IPS-20b (cell line): ENCODE data around the gene CYP2J2.
"Not testable (repeated sequence)": the region's sequence is repeated elsewhere in the genome, so short reads cannot be mapped to it uniquely, and the experiment has no call there.

ENCODE experiments used
- H3K27ac ChIP-seq: one replicate; pipeline ENCODE4 v1.5.1; 2013; ENCODE audit warnings: low read length
- H3K27me3 ChIP-seq: 2 replicates; pipeline ENCODE4 v1.6.1; 2013; ENCODE audit warnings: mild to moderate bottlenecking, low read length, inconsistent platforms; ENCODE audit not compliant: insufficient read depth
- H3K36me3 ChIP-seq: 2 replicates; pipeline ENCODE4 v1.6.1; 2013; ENCODE audit warnings: low read depth, mild to moderate bottlenecking, inconsistent platforms, low read length, moderate library complexity; ENCODE audit not compliant: insufficient read depth
- H3K4me1 ChIP-seq: 2 replicates; pipeline ENCODE4 v1.6.1; 2013; ENCODE audit warnings: mild to moderate bottlenecking, control low read depth, inconsistent platforms, low read length, moderate library complexity; ENCODE audit not compliant: insufficient read depth
- H3K4me3 ChIP-seq: 2 replicates; pipeline ENCODE4 v1.5.1; 2013; ENCODE audit warnings: mild to moderate bottlenecking, low read length, inconsistent platforms
- H3K9ac ChIP-seq: 2 replicates; pipeline ENCODE4 v1.6.1; 2013; ENCODE audit warnings: low read depth, mild to moderate bottlenecking, inconsistent platforms, low read length, moderate library complexity
- H3K9me3 ChIP-seq: 2 replicates; pipeline ENCODE4 v1.6.1; 2013; ENCODE audit warnings: mild to moderate bottlenecking, low read depth, low read length, inconsistent platforms; ENCODE audit not compliant: insufficient read depth

CYP2J2 gene

GRCh38 chr1:59917026-59917784 lies 9.4 kb downstream of the CYP2J2 start:
- H3K9me3 ChIP-seq: no peaks in the 10 kb centered on the region
- H3K27me3 ChIP-seq: no peaks in the 10 kb centered on the region
- H3K27ac ChIP-seq: no peak overlapping the region
- no peak overlapping the region for H3K4me3 ChIP-seq
- H3K36me3 ChIP-seq: no peaks in the 10 kb centered on the region
- H3K9ac ChIP-seq: no peak overlapping the region
- no peaks in the 10 kb centered on the region for H3K4me1 ChIP-seq

GRCh38 chr1:59915516-59915915 lies 11.1 kb downstream of the CYP2J2 start:
- no peaks in the 10 kb centered on the region for H3K27me3 ChIP-seq
- H3K27ac ChIP-seq: no peak overlapping the region
- H3K9ac ChIP-seq: no peak overlapping the region
- H3K9me3 ChIP-seq: no peaks in the 10 kb centered on the region
- H3K4me1 ChIP-seq: no peaks in the 10 kb centered on the region
- no peaks in the 10 kb centered on the region for H3K36me3 ChIP-seq
- no peak overlapping the region for H3K4me3 ChIP-seq

- not testable (repeated sequence) for H3K27ac ChIP-seq, H3K36me3 ChIP-seq, H3K27me3 ChIP-seq, H3K4me1 ChIP-seq, H3K9me3 ChIP-seq, H3K9ac ChIP-seq, H3K4me3 ChIP-seq
Measured at GRCh38 chr1:59914791-59915286, 11.7 kb downstream of the CYP2J2 start.

- no peak overlapping the region for H3K4me3 ChIP-seq
- no peaks in the 10 kb centered on the region for H3K9me3 ChIP-seq
- H3K36me3 ChIP-seq: no peaks in the 10 kb centered on the region
- H3K27me3 ChIP-seq: no peaks in the 10 kb centered on the region
- no peaks in the 10 kb centered on the region for H3K4me1 ChIP-seq
- H3K9ac ChIP-seq: no peak overlapping the region
- no peak overlapping the region for H3K27ac ChIP-seq
Measured at GRCh38 chr1:59908682-59909081, 17.9 kb downstream of the CYP2J2 start.

GRCh38 chr1:59908084-59908483 lies 18.5 kb downstream of the CYP2J2 start:
- Histone ChIP-seq H3K9me3 (no peaks in the 10 kb centered on the region), H3K4me1 (no peaks in the 10 kb centered on the region), H3K9ac (no peak overlapping the region), H3K4me3 (no peak overlapping the region), H3K27ac (no peak overlapping the region), H3K27me3 (no peaks in the 10 kb centered on the region), H3K36me3 (no peaks in the 10 kb centered on the region)

GRCh38 chr1:59906931-59907330 lies 19.6 kb downstream of the CYP2J2 start:
- no peaks in the 10 kb centered on the region for H3K36me3 ChIP-seq
- no peak overlapping the region for H3K9ac ChIP-seq
- no peaks in the 10 kb centered on the region for H3K27me3 ChIP-seq
- H3K9me3 ChIP-seq: no peaks in the 10 kb centered on the region
- H3K4me3 ChIP-seq: no peak overlapping the region
- H3K4me1 ChIP-seq: no peaks in the 10 kb centered on the region
- H3K27ac ChIP-seq: no peak overlapping the region

- Histone ChIP-seq H3K36me3 (no peaks in the 10 kb centered on the region), H3K27me3 (no peaks in the 10 kb centered on the region), H3K9me3 (no peaks in the 10 kb centered on the region), H3K4me3 (no peak overlapping the region), H3K4me1 (no peaks in the 10 kb centered on the region), H3K27ac (no peak overlapping the region), H3K9ac (no peak overlapping the region)
Measured at GRCh38 chr1:59903141-59903754, 23.3 kb downstream of the CYP2J2 start.

GRCh38 chr1:59901770-59902388 lies 24.7 kb downstream of the CYP2J2 start:
- Histone ChIP-seq H3K4me1 (no peaks in the 10 kb centered on the region), H3K9ac (no peak overlapping the region), H3K36me3 (no peaks in the 10 kb centered on the region), H3K27ac (no peak overlapping the region), H3K4me3 (no peak overlapping the region), H3K9me3 (no peaks in the 10 kb centered on the region), H3K27me3 (no peaks in the 10 kb centered on the region)

GRCh38 chr1:59900640-59901039 lies 25.9 kb downstream of the CYP2J2 start:
- Histone ChIP-seq H3K27ac (no peak overlapping the region), H3K4me1 (no peaks in the 10 kb centered on the region), H3K9me3 (no peaks in the 10 kb centered on the region), H3K36me3 (no peaks in the 10 kb centered on the region), H3K4me3 (no peak overlapping the region), H3K27me3 (no peaks in the 10 kb centered on the region), H3K9ac (no peak overlapping the region)

- no peaks in the 10 kb centered on the region for H3K27me3 ChIP-seq
- no peaks in the 10 kb centered on the region for H3K36me3 ChIP-seq
- no peaks in the 10 kb centered on the region for H3K9me3 ChIP-seq
- H3K9ac ChIP-seq: no peak overlapping the region
- H3K27ac ChIP-seq: no peak overlapping the region
- no peak overlapping the region for H3K4me3 ChIP-seq
- H3K4me1 ChIP-seq: no peaks in the 10 kb centered on the region
Measured at GRCh38 chr1:59898927-59899326, 27.6 kb downstream of the CYP2J2 start.

- H3K4me1 ChIP-seq: no peaks in the 10 kb centered on the region
- no peak overlapping the region for H3K9ac ChIP-seq
- no peaks in the 10 kb centered on the region for H3K36me3 ChIP-seq
- H3K27me3 ChIP-seq: no peaks in the 10 kb centered on the region
- no peaks in the 10 kb centered on the region for H3K9me3 ChIP-seq
- no peak overlapping the region for H3K27ac ChIP-seq
- H3K4me3 ChIP-seq: no peak overlapping the region
Measured at GRCh38 chr1:59897165-59897564, 29.4 kb downstream of the CYP2J2 start.
